ENCODE data around the gene SECISBP2L. TPM values are rescaled to one million over a fixed set of nuclear protein-coding genes. Genes with fewer than 3 reads are reported as not detected.
"Not testable (repeated sequence)": the region's sequence is repeated elsewhere in the genome, so short reads cannot be mapped to it uniquely, and the experiment has no call there.

SECISBP2L gene
- total RNA-seq, 6 experiments from 2014 or later = 46.2 to 57.6 (median 54.7) TPM

- H3K36me3 Mint-ChIP-seq (ENCODE audit: low read depth) = no peaks in the 10 kb centered on the region
- peaks cover 12% of the 10 kb centered on the region for H3K4me1 Mint-ChIP-seq (ENCODE audit: low read depth)
- H3K27ac Mint-ChIP-seq = no peak overlapping the region
- H3K9me3 Mint-ChIP-seq = no peaks in the 10 kb centered on the region
- no peak for DNase-seq
- H3K27me3 Mint-ChIP-seq (ENCODE audit: insufficient read depth) = no peaks in the 10 kb centered on the region; the same call in none of the 2 replicates
- no peak for TF ChIP-seq CTCF (IDR thresholded peaks at IDR 0.05)
- peak overlapping the region; percentile 67; the same call in 1 of the 2 replicates for H3K4me3 Mint-ChIP-seq
These were observed 69.7 kb downstream of the SECISBP2L start for GRCh38 chr15:48976444-48977088.

GRCh38 chr15:48975472-48976419 is 70.5 kb downstream of the SECISBP2L start:
- Mint-ChIP-seq H3K4me1 (ENCODE audit: low read depth) (peaks cover 20% of the 10 kb centered on the region), H3K9me3 (no peaks in the 10 kb centered on the region), H3K27ac (no peak overlapping the region), H3K36me3 (ENCODE audit: low read depth) (no peaks in the 10 kb centered on the region), H3K27me3 (ENCODE audit: insufficient read depth) (no peaks in the 10 kb centered on the region; the same call in none of the 2 replicates), H3K4me3 (peak overlapping the region; percentile 78)
- DNase-seq = peak; percentile 60
- TF ChIP-seq CTCF (IDR thresholded peaks at IDR 0.05) = peak; percentile 94

- Mint-ChIP-seq H3K27ac (no peak overlapping the region), H3K36me3 (ENCODE audit: low read depth) (no peaks in the 10 kb centered on the region), H3K9me3 (no peaks in the 10 kb centered on the region), H3K27me3 (ENCODE audit: insufficient read depth) (no peaks in the 10 kb centered on the region; the same call in none of the 2 replicates), H3K4me1 (ENCODE audit: low read depth) (peaks cover 26% of the 10 kb centered on the region), H3K4me3 (peak overlapping the region; percentile 78)
- TF ChIP-seq CTCF (IDR thresholded peaks at IDR 0.05) = no peak
- DNase-seq = no peak
These were observed 71.4 kb downstream of the SECISBP2L start for GRCh38 chr15:48974882-48975281.

- Mint-ChIP-seq H3K4me1 (ENCODE audit: low read depth) (peaks cover 26% of the 10 kb centered on the region), H3K4me3 (no peak overlapping the region), H3K27me3 (ENCODE audit: insufficient read depth) (no peaks in the 10 kb centered on the region; the same call in 1 of the 2 replicates), H3K36me3 (ENCODE audit: low read depth) (no peaks in the 10 kb centered on the region), H3K27ac (no peak overlapping the region), H3K9me3 (no peaks in the 10 kb centered on the region)
- DNase-seq = no peak
- TF ChIP-seq CTCF (IDR thresholded peaks at IDR 0.05) = no peak
These were observed 73.3 kb downstream of the SECISBP2L start for GRCh38 chr15:48972750-48973503.

- not testable (repeated sequence) for H3K27ac Mint-ChIP-seq; H3K36me3 Mint-ChIP-seq (ENCODE audit: low read depth); H3K4me3 Mint-ChIP-seq; H3K9me3 Mint-ChIP-seq; H3K27me3 Mint-ChIP-seq (ENCODE audit: insufficient read depth)
- DNase-seq = peak; percentile 64
- peaks cover 42% of the 10 kb centered on the region for H3K4me1 Mint-ChIP-seq (ENCODE audit: low read depth)
These were observed 75.3 kb downstream of the SECISBP2L start for GRCh38 chr15:48970926-48971325.

Data from HFFc6 (cell line).